Measurements from ENCODE around the gene ZNF22. TPM values are rescaled to one million over a fixed set of nuclear protein-coding genes. Genes with fewer than 3 reads are reported as not detected.

The ZNF22 gene
- total RNA-seq, 4 donors from 2014 or later = 3.6 to 12.3 (median 8.1) TPM

GRCh38 chr10:44972874-44973306 is 27.8 kb upstream of the ZNF22 start:
- in situ Hi-C loops (cut with MboI; ENCODE audit: low sequenced_read_pairs in 4 of 4) = loop anchor here in 1 of 4 donors (5.0 kb wide), 1 partner anchor 41 kb away; no protein-coding TSS in a partner anchor
- DNase-seq = no peak

GRCh38 chr10:44973323-44974081 is 27.2 kb upstream of the ZNF22 start:
- intact Hi-C loops (cut with DNase I; ENCODE audit: low total_unique reads) (loop anchor here (10.0 kb wide), 1 partner anchor 99 kb away; no protein-coding TSS in a partner anchor), in situ Hi-C loops (cut with MboI; ENCODE audit: low sequenced_read_pairs in 4 of 4) (loop anchor here in 1 of 4 donors (5.0 kb wide), 1 partner anchor 41 kb away; no protein-coding TSS in a partner anchor)
- no peak overlapping the region for H3K4me3 ChIP-seq
- H3K4me1 ChIP-seq = peaks cover 53 to 56% of the 10 kb centered on the region in 2 donors
- no peaks in the 10 kb centered on the region for H3K27me3 ChIP-seq
- peaks cover 0 to 14% of the 10 kb centered on the region in 2 donors for H3K36me3 ChIP-seq
- no peaks in the 10 kb centered on the region for H3K9me3 ChIP-seq
- TF ChIP-seq POLR2A (IDR thresholded peaks at IDR 0.05) (no peak), CTCF (IDR thresholded peaks at IDR 0.05 in 4 of 5, conservative IDR thresholded peaks at IDR 0.05 in 1 of 5) (no peak)
- ATAC-seq = no peak
- DNase-seq = peak in 1 of 2 donors; percentile 12
- peak overlapping the region; percentile 84 to 94 (median 90) for H3K27ac ChIP-seq

More at GRCh38 chr10:44972874-44973306, 27.8 kb upstream of the ZNF22 start:
- ATAC-seq = no peak
- Histone ChIP-seq H3K4me1 (peaks cover 57 to 62% of the 10 kb centered on the region in 2 donors), H3K36me3 (peaks cover 0 to 12% of the 10 kb centered on the region in 2 donors), H3K9me3 (no peaks in the 10 kb centered on the region), H3K4me3 (no peak overlapping the region), H3K27ac (peak overlapping the region in 2 of 4 donors; percentile 89 to 91), H3K27me3 (no peaks in the 10 kb centered on the region)
- intact Hi-C loops (cut with DNase I; ENCODE audit: low total_unique reads) = loop anchor here (10.0 kb wide), 1 partner anchor 98 kb away; no protein-coding TSS in a partner anchor
- TF ChIP-seq CTCF (IDR thresholded peaks at IDR 0.05 in 4 of 5, conservative IDR thresholded peaks at IDR 0.05 in 1 of 5) (no peak), POLR2A (IDR thresholded peaks at IDR 0.05) (no peak)

- intact Hi-C loops (cut with DNase I; ENCODE audit: low total_unique reads) = loop anchor here (10.0 kb wide), 1 partner anchor 99 kb away; no protein-coding TSS in a partner anchor
- Histone ChIP-seq H3K4me3 (peak overlapping the region; percentile 26 to 81 (median 66)), H3K36me3 (peaks cover 0 to 14% of the 10 kb centered on the region in 2 donors), H3K27me3 (no peaks in the 10 kb centered on the region), H3K4me1 (peaks cover 50 to 54% of the 10 kb centered on the region in 2 donors), H3K27ac (peak overlapping the region; percentile 84 to 94 (median 90)), H3K9me3 (no peaks in the 10 kb centered on the region)
- no peak for TF ChIP-seq CTCF (IDR thresholded peaks at IDR 0.05 in 4 of 5, conservative IDR thresholded peaks at IDR 0.05 in 1 of 5)
- TF ChIP-seq POLR2A (IDR thresholded peaks at IDR 0.05) = no peak
- DNase-seq = no peak
- in situ Hi-C loops (cut with MboI; ENCODE audit: low sequenced_read_pairs in 4 of 4) = loop anchor here in 1 of 4 donors (5.0 kb wide), 1 partner anchor 42 kb away; no protein-coding TSS in a partner anchor
- no peak for ATAC-seq
Measured at GRCh38 chr10:44974082-44974627, 26.6 kb upstream of the ZNF22 start.

DNA sequence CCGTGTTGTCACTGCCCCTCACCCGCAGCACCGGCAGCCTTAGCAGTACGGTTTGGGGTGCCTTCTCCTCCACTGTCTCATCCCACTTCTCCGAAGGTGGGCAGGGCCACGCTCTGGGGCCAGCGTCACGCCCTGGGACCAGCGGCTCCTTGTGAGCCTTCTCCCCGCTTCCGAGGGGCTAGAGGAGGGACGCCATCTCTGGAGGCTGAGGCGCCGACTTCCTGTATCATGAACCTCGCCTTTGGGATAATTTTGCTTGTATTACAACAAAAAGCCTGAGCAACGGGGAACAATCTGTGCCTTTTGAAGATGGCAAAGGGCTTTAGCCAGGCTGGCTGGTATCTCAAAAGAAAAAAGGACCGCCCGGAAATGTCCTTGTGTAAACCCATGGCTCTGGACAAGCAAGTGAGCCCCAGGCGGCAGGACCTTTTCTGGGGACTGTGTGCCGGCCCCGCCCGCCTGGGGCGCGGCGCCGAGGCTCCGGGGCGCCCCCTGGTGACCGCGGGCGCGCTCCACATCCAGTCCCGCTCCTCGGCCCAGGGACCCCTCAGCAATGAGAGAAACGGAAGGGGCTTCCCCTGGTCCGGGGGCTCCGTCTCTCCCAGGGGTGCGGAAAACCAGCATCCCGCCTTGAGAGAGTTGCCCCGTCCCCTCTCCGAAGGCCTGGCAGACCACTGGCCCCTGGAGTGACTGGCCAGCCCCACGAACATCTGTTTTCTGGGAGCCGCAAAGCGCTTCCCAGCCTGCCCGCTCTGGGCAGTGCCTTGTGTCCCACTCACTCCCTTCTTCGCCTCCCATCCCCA is 25.9 kb upstream of the ZNF22 start:
- H3K27ac ChIP-seq = peak overlapping the region; percentile 84 to 94 (median 90)
- peak; percentile 64 to 78 for DNase-seq
- ATAC-seq = peak; percentile 49 to 55
- H3K36me3 ChIP-seq = peaks cover 0 to 14% of the 10 kb centered on the region in 2 donors
- H3K27me3 ChIP-seq = no peaks in the 10 kb centered on the region
- H3K4me3 ChIP-seq = peak overlapping the region; percentile 46 to 81 (median 66)
- TF ChIP-seq POLR2A (IDR thresholded peaks at IDR 0.05) (peak in 1 of 2 donors; percentile 10), CTCF (IDR thresholded peaks at IDR 0.05 in 4 of 5, conservative IDR thresholded peaks at IDR 0.05 in 1 of 5) (peak; percentile 83 to 99 (median 98))
- H3K9me3 ChIP-seq = no peaks in the 10 kb centered on the region
- intact Hi-C loops (cut with DNase I; ENCODE audit: low total_unique reads) (loop anchor here (1.0 to 10.0 kb wide), 3 partner anchors 43 to 1568 kb away; partner anchors contain the start of gene HNRNPF), in situ Hi-C loops (cut with MboI; ENCODE audit: low sequenced_read_pairs in 4 of 4) (loop anchor here in 3 of 4 donors (5.0 to 25.0 kb wide), 3 partner anchors 43 to 1563 kb away; partner anchors contain the start of gene HNRNPF (in 2 of the 3))
- H3K4me1 ChIP-seq = peaks cover 50 to 54% of the 10 kb centered on the region in 2 donors
